Measurements from ENCODE around the gene UGP2. TPM values are rescaled to one million over a fixed set of nuclear protein-coding genes. Genes with fewer than 3 reads are reported as not detected.
A peak's percentile ranks its signal among the peaks of the same experiment; 100 is the strongest.
"Not testable (repeated sequence)": the region's sequence is repeated elsewhere in the genome, so short reads cannot be mapped to it uniquely, and the experiment has no call there.

UGP2 gene
- total and polyA plus RNA-seq, 4 experiments from 2014 or later: 77.6 to 224 (median 115) TPM

- Mint-ChIP-seq H3K27ac (peak overlapping the region in 5 of 7 donors; percentile 23 to 95 (median 67)), H3K27me3 (no peaks in the 10 kb centered on the region), H3K36me3 (peaks cover 13 to 24% of the 10 kb centered on the region in 2 donors), H3K4me3 (peak overlapping the region in 2 of 8 donors; percentile 58 to 98), H3K4me1 (peaks cover 52 to 90% (median 69%) of the 10 kb centered on the region in 4 donors), H3K9me3 (peaks cover 0 to 5% (median 0%) of the 10 kb centered on the region in 8 donors)
- intact Hi-C loops (cut with micrococcal nuclease): loop anchor here (5.0 kb wide), 4 partner anchors 173 to 1647 kb away; partner anchors contain the start of genes B3GNT2 and VPS54
- Histone ChIP-seq H3K27ac (ENCODE audit: low read depth, low read length) (no peak overlapping the region), H3K4me3 (ENCODE audit: low read length in 2 of 2) (no peak overlapping the region), H3K9me3 (ENCODE audit: control insufficient read depth in 1 of 2, low read length in 2 of 2) (no peaks in the 10 kb centered on the region), H3K36me3 (ENCODE audit: insufficient read depth, low read length) (no peaks in the 10 kb centered on the region), H3K4me1 (ENCODE audit: insufficient read depth, low read length) (peaks cover 59% of the 10 kb centered on the region), H3K27me3 (ENCODE audit: insufficient read depth, low read length) (no peaks in the 10 kb centered on the region)
- CTCF ChIA-PET (ENCODE audit: partially characterized antibody): interaction anchor here (2.9 to 3.8 kb wide), 2 partner anchors 13 to 16 kb away, joined by 10 to 23 read pairs; no protein-coding TSS in a partner anchor
- POLR2A ChIA-PET (ENCODE audit: partially characterized antibody): interaction anchor here (1.2 to 1.7 kb wide), 2 partner anchors 13 to 256 kb away, joined by 3 read pairs; partner anchors contain the start of genes MDH1 and WDPCP
- no peak for DNase-seq
Measured at GRCh38 chr2:63844616-63845015, 2.9 kb downstream of the UGP2 start.

GRCh38 chr2:63845866-63846265 lies 4.2 kb downstream of the UGP2 start:
- H3K27me3 Mint-ChIP-seq: no peaks in the 10 kb centered on the region
- H3K4me3 ChIP-seq (ENCODE audit: low read length in 2 of 2): no peak overlapping the region
- peak overlapping the region in 2 of 8 donors; percentile 23 to 26 for H3K4me3 Mint-ChIP-seq
- H3K9me3 Mint-ChIP-seq: peaks cover 0 to under 1% (median 0%) of the 10 kb centered on the region in 8 donors
- H3K4me1 ChIP-seq (ENCODE audit: insufficient read depth, low read length): peaks cover 62% of the 10 kb centered on the region
- CTCF ChIA-PET (ENCODE audit: partially characterized antibody): interaction anchor here (0.7 to 3.8 kb wide), 4 partner anchors 12 to 147 kb away, joined by 3 to 23 read pairs (median 7); no protein-coding TSS in a partner anchor
- no peak for DNase-seq
- H3K27ac ChIP-seq (ENCODE audit: low read depth, low read length): no peak overlapping the region
- no peaks in the 10 kb centered on the region for H3K27me3 ChIP-seq (ENCODE audit: insufficient read depth, low read length)
- H3K4me1 Mint-ChIP-seq: peaks cover 57 to 89% (median 68%) of the 10 kb centered on the region in 4 donors
- H3K36me3 ChIP-seq (ENCODE audit: insufficient read depth, low read length): no peaks in the 10 kb centered on the region
- peaks cover 13 to 21% of the 10 kb centered on the region in 2 donors for H3K36me3 Mint-ChIP-seq
- intact Hi-C loops (cut with micrococcal nuclease): no loop called here
- H3K9me3 ChIP-seq (ENCODE audit: control insufficient read depth in 1 of 2, low read length in 2 of 2): no peaks in the 10 kb centered on the region
- H3K27ac Mint-ChIP-seq: peak overlapping the region in 5 of 7 donors; percentile 4 to 43 (median 24)
- POLR2A ChIA-PET (ENCODE audit: partially characterized antibody): interaction anchor here (1.6 to 1.7 kb wide), 2 partner anchors 9 to 12 kb away, joined by 3 to 5 read pairs; no protein-coding TSS in a partner anchor

- POLR2A ChIA-PET (ENCODE audit: partially characterized antibody): interaction anchor here (1.6 kb wide), 1 partner anchor 9 kb away, joined by 5 read pairs; no protein-coding TSS in a partner anchor
- no peak for DNase-seq
- Mint-ChIP-seq H3K27me3 (no peaks in the 10 kb centered on the region), H3K4me1 (peaks cover 62 to 93% (median 73%) of the 10 kb centered on the region in 4 donors), H3K9me3 (no peaks in the 10 kb centered on the region), H3K4me3 (no peak overlapping the region), H3K36me3 (peaks cover 13 to 19% of the 10 kb centered on the region in 2 donors), H3K27ac (peak overlapping the region in 2 of 7 donors; percentile 4 to 48)
- CTCF ChIA-PET (ENCODE audit: partially characterized antibody): interaction anchor here (0.7 to 3.8 kb wide), 4 partner anchors 11 to 147 kb away, joined by 3 to 23 read pairs (median 7); no protein-coding TSS in a partner anchor
- no peaks in the 10 kb centered on the region for H3K36me3 ChIP-seq (ENCODE audit: insufficient read depth, low read length)
- intact Hi-C loops (cut with micrococcal nuclease): no loop called here
- no peaks in the 10 kb centered on the region for H3K27me3 ChIP-seq (ENCODE audit: insufficient read depth, low read length)
- no peak overlapping the region for H3K27ac ChIP-seq (ENCODE audit: low read depth, low read length)
- peaks cover 69% of the 10 kb centered on the region for H3K4me1 ChIP-seq (ENCODE audit: insufficient read depth, low read length)
- no peaks in the 10 kb centered on the region for H3K9me3 ChIP-seq (ENCODE audit: control insufficient read depth in 1 of 2, low read length in 2 of 2)
- no peak overlapping the region for H3K4me3 ChIP-seq (ENCODE audit: low read length in 2 of 2)
Measured at GRCh38 chr2:63846487-63846886, 4.8 kb downstream of the UGP2 start.

- intact Hi-C loops (cut with micrococcal nuclease); POLR2A ChIA-PET (ENCODE audit: partially characterized antibody); H3K27ac ChIP-seq (ENCODE audit: low read depth, low read length); H3K4me3 ChIP-seq (ENCODE audit: low read length in 2 of 2); H3K27me3 ChIP-seq (ENCODE audit: insufficient read depth, low read length); DNase-seq; H3K36me3 ChIP-seq (ENCODE audit: insufficient read depth, low read length); H3K9me3 ChIP-seq (ENCODE audit: control insufficient read depth in 1 of 2, low read length in 2 of 2); H3K9me3 Mint-ChIP-seq; H3K27me3 Mint-ChIP-seq: not testable (repeated sequence)
- peaks cover 74% of the 10 kb centered on the region for H3K4me1 ChIP-seq (ENCODE audit: insufficient read depth, low read length)
- Mint-ChIP-seq H3K4me3 (peak overlapping the region in 2 of 8 donors; percentile 29 to 52), H3K36me3 (peaks cover 9 to 13% of the 10 kb centered on the region in 2 donors), H3K27ac (peak overlapping the region in 2 of 7 donors; percentile 57 to 61), H3K4me1 (peaks cover 66 to 94% (median 76%) of the 10 kb centered on the region in 4 donors)
- CTCF ChIA-PET (ENCODE audit: partially characterized antibody): interaction anchor here (3.8 kb wide), 1 partner anchor 13 kb away, joined by 23 read pairs; no protein-coding TSS in a partner anchor
Measured at GRCh38 chr2:63847571-63847970, 5.9 kb downstream of the UGP2 start.

GRCh38 chr2:63849381-63850203 lies 7.9 kb downstream of the UGP2 start:
- no peaks in the 10 kb centered on the region for H3K27me3 Mint-ChIP-seq
- no peaks in the 10 kb centered on the region for H3K36me3 ChIP-seq (ENCODE audit: insufficient read depth, low read length)
- peak overlapping the region in 4 of 8 donors; percentile 1 to 67 (median 28) for H3K4me3 Mint-ChIP-seq
- DNase-seq: no peak
- ChIA-PET CTCF (ENCODE audit: partially characterized antibody) (interaction anchor here (1.2 to 3.3 kb wide), 3 partner anchors 9 to 262 kb away, joined by 3 to 27 read pairs (median 4); partner anchors contain the start of gene WDPCP), POLR2A (ENCODE audit: partially characterized antibody) (interaction anchor here (2.2 kb wide), 1 partner anchor 8 kb away, joined by 18 read pairs; the partner anchor contains the start of gene UGP2)
- intact Hi-C loops (cut with micrococcal nuclease): no loop called here
- peaks cover 0 to 3% (median 0%) of the 10 kb centered on the region in 8 donors for H3K9me3 Mint-ChIP-seq
- H3K27ac Mint-ChIP-seq: peak overlapping the region in 5 of 7 donors; percentile 62 to 91 (median 82)
- peaks cover 74% of the 10 kb centered on the region for H3K4me1 ChIP-seq (ENCODE audit: insufficient read depth, low read length)
- H3K4me1 Mint-ChIP-seq: peaks cover 60 to 94% (median 75%) of the 10 kb centered on the region in 4 donors
- no peaks in the 10 kb centered on the region for H3K9me3 ChIP-seq (ENCODE audit: control insufficient read depth in 1 of 2, low read length in 2 of 2)
- no peaks in the 10 kb centered on the region for H3K27me3 ChIP-seq (ENCODE audit: insufficient read depth, low read length)
- H3K36me3 Mint-ChIP-seq: peaks cover 9 to 13% of the 10 kb centered on the region in 2 donors
- H3K4me3 ChIP-seq (ENCODE audit: low read length in 2 of 2): no peak overlapping the region
- no peak overlapping the region for H3K27ac ChIP-seq (ENCODE audit: low read depth, low read length)

GRCh38 chr2:63850204-63850571 lies 8.5 kb downstream of the UGP2 start:
- Mint-ChIP-seq H3K27me3 (no peaks in the 10 kb centered on the region), H3K9me3 (peaks cover 0 to 3% (median 0%) of the 10 kb centered on the region in 8 donors), H3K36me3 (peaks cover 9 to 13% of the 10 kb centered on the region in 2 donors), H3K4me3 (no peak overlapping the region), H3K27ac (peak overlapping the region in 1 of 7 donors; percentile 96), H3K4me1 (peaks cover 58 to 93% (median 73%) of the 10 kb centered on the region in 4 donors)
- ChIA-PET CTCF (ENCODE audit: partially characterized antibody) (interaction anchor here (1.2 to 3.3 kb wide), 3 partner anchors 9 to 262 kb away, joined by 3 to 27 read pairs (median 4); partner anchors contain the start of gene WDPCP), POLR2A (ENCODE audit: partially characterized antibody) (interaction anchor here (2.2 kb wide), 1 partner anchor 9 kb away, joined by 18 read pairs; the partner anchor contains the start of gene UGP2)
- Histone ChIP-seq H3K4me3 (ENCODE audit: low read length in 2 of 2) (no peak overlapping the region), H3K27me3 (ENCODE audit: insufficient read depth, low read length) (no peaks in the 10 kb centered on the region), H3K27ac (ENCODE audit: low read depth, low read length) (peak overlapping the region; percentile 13), H3K9me3 (ENCODE audit: control insufficient read depth in 1 of 2, low read length in 2 of 2) (no peaks in the 10 kb centered on the region), H3K4me1 (ENCODE audit: insufficient read depth, low read length) (peaks cover 76% of the 10 kb centered on the region), H3K36me3 (ENCODE audit: insufficient read depth, low read length) (no peaks in the 10 kb centered on the region)
- intact Hi-C loops (cut with micrococcal nuclease): no loop called here
- no peak for DNase-seq
